IMR-90 (cell line): ENCODE measurements around the gene CRIP1. TPM values are rescaled to one million over a fixed set of nuclear protein-coding genes. Genes with fewer than 3 reads are reported as not detected.

ENCODE experiments used
- ATAC-seq: fragments of 200-7000 bp; cut with Tn5 transposase; 2 replicates; pipeline ENCODE4 v1.9.1; 2020; ENCODE audit warnings: low read depth, mild to moderate bottlenecking, moderate library complexity
- BruUV-seq: library from RNA; stranded (reverse); fragments of 400-500 nt; replicated peaks from 2 replicates; lab custom pipeline; 2021; lab: Mats Ljungman, UMichigan
- CTCF ChIA-PET: fragments of 300-600 bp; formaldehyde crosslinking; extraction: SDS; loops from one replicate; lab custom pipeline; 2021; ENCODE audit warnings: antibody characterized with exemption; lab: Yijun Ruan, JAX
- POLR2A ChIA-PET: fragments of 300-600 bp; sonication (Branson Sonifier 250); formaldehyde crosslinking; loops from one replicate; lab custom pipeline; 2022; ENCODE audit warnings: antibody characterized with exemption; ENCODE audit not compliant: unreplicated experiment; lab: Charles Lee
- DNase-seq: peaks from one replicate; pipeline ENCODE4 v3.0.0; 2013
- H2AFZ ChIP-seq: replicated peaks from 2 replicates; pipeline ENCODE3; 2013; ENCODE audit warnings: low read length, mild to moderate bottlenecking; ENCODE audit not compliant: poor library complexity
- H2AK5ac ChIP-seq: 2 replicates; pipeline ENCODE4 v1.6.1; 2013; ENCODE audit warnings: low read depth, low read length, inconsistent platforms
- H2AK9ac ChIP-seq: replicated peaks from 2 replicates; pipeline ENCODE3; 2013; ENCODE audit warnings: mild to moderate bottlenecking, low read depth, low read length, moderate library complexity; ENCODE audit not compliant: poor library complexity
- H2BK120ac ChIP-seq: 2 replicates; pipeline ENCODE4 v1.6.1; 2013; ENCODE audit warnings: low read depth, low read length, inconsistent platforms
- H2BK15ac ChIP-seq: 3 replicates; pipeline ENCODE4 v1.6.1; 2013; ENCODE audit warnings: low read depth, low read length, inconsistent platforms
- H2BK20ac ChIP-seq: 2 replicates; pipeline ENCODE4 v1.6.1; 2013; ENCODE audit warnings: low read depth, mild to moderate bottlenecking, inconsistent platforms, low read length, moderate library complexity
- H2BK5ac ChIP-seq: 2 replicates; pipeline ENCODE4 v1.6.1; 2013; ENCODE audit warnings: mild to moderate bottlenecking, low read depth, low read length, inconsistent platforms; ENCODE audit not compliant: poor library complexity, severe bottlenecking
- H3K14ac ChIP-seq: replicated peaks from 2 replicates; pipeline ENCODE4 v1.6.1; 2013; ENCODE audit warnings: low read depth, low read length, inconsistent platforms
- H3K18ac ChIP-seq: 2 replicates; pipeline ENCODE4 v1.6.1; 2013; ENCODE audit warnings: low read depth, low read length, control low read depth
- H3K23ac ChIP-seq: 2 replicates; pipeline ENCODE4 v1.6.1; 2013; ENCODE audit warnings: low read depth, low read length, inconsistent platforms
- H3K27ac ChIP-seq: 2 replicates; pipeline ENCODE4 v1.5.1; 2013; ENCODE audit warnings: mild to moderate bottlenecking, control low read depth, low read length; ENCODE audit not compliant: insufficient read depth
- H3K27me3 ChIP-seq: 2 replicates; pipeline ENCODE4 v1.6.1; 2013; ENCODE audit warnings: low read length; ENCODE audit not compliant: control insufficient read depth, insufficient read depth
- H3K36me3 ChIP-seq: 2 replicates; pipeline ENCODE4 v1.6.1; 2013; ENCODE audit warnings: low read length, mixed read lengths; ENCODE audit not compliant: control insufficient read depth, insufficient read depth
- H3K4ac ChIP-seq: 2 replicates; pipeline ENCODE4 v1.6.1; 2013; ENCODE audit warnings: low read depth, low read length, inconsistent platforms
- H3K4me1 ChIP-seq: 2 replicates; pipeline ENCODE4 v1.6.1; 2013; ENCODE audit warnings: low read length, mixed read lengths; ENCODE audit not compliant: control insufficient read depth, insufficient read depth
- H3K4me2 ChIP-seq: 2 replicates; pipeline ENCODE4 v1.6.1; 2013; ENCODE audit warnings: low read depth, mild to moderate bottlenecking, control low read depth, low read length, moderate library complexity
- H3K4me3 ChIP-seq: 2 replicates; pipeline ENCODE4 v1.5.1; 2013; ENCODE audit warnings: low read depth, mild to moderate bottlenecking, control low read depth, low read length, moderate library complexity; ENCODE audit not compliant: insufficient read depth
- H3K56ac ChIP-seq: 2 replicates; pipeline ENCODE4 v1.6.1; 2013; ENCODE audit warnings: low read length, inconsistent platforms; ENCODE audit not compliant: insufficient read depth; ENCODE audit errors: extremely low read depth
- H3K79me1 ChIP-seq, 2 experiments: 2 replicates each; pipeline ENCODE4 v1.6.1; 2013; ENCODE audit warnings: low read length in 2 of 2, inconsistent platforms in 1 of 2, low read depth in 1 of 2
- H3K9ac ChIP-seq: 2 replicates; pipeline ENCODE4 v1.6.1; 2013; ENCODE audit warnings: low read depth, low read length, control low read depth
- H3K9me1 ChIP-seq: 2 replicates; pipeline ENCODE4 v1.6.1; 2013; ENCODE audit warnings: low read length, inconsistent platforms; ENCODE audit not compliant: insufficient read depth
- H3K9me3 ChIP-seq: 2 replicates; pipeline ENCODE4 v1.6.1; 2013; ENCODE audit warnings: low read length; ENCODE audit not compliant: control insufficient read depth, insufficient read depth
- H4K20me1 ChIP-seq: 2 replicates; pipeline ENCODE4 v1.6.1; 2013; ENCODE audit warnings: low read length, inconsistent platforms; ENCODE audit not compliant: insufficient read depth
- H4K5ac ChIP-seq: 2 replicates; pipeline ENCODE4 v1.6.1; 2013; ENCODE audit warnings: mild to moderate bottlenecking, low read depth, low read length, control low read depth
- H4K8ac ChIP-seq, 2 experiments: 2 replicates each; pipeline ENCODE4 v1.6.1; 2013; ENCODE audit warnings: low read depth in 2 of 2, low read length in 2 of 2, control low read depth in 1 of 2, inconsistent platforms in 1 of 2
- H4K91ac ChIP-seq: 2 replicates; pipeline ENCODE4 v1.6.1; 2013; ENCODE audit warnings: low read depth, low read length, inconsistent platforms; ENCODE audit not compliant: insufficient read depth
- CEBPB ChIP-seq: IDR thresholded peaks from 2 replicates; pipeline ENCODE4 v1.6.1; 2012; ENCODE audit warnings: low read depth, low read length, improper control_type of control experiment
- CHD1 ChIP-seq: IDR thresholded peaks from 2 replicates; pipeline ENCODE4 v1.6.1; 2012; ENCODE audit warnings: low read depth, low read length, improper control_type of control experiment
- MAFK ChIP-seq: IDR thresholded peaks from 2 replicates; pipeline ENCODE4 v1.6.1; 2012; ENCODE audit warnings: low read depth, low read length, improper control_type of control experiment
- MAZ ChIP-seq: IDR thresholded peaks from 2 replicates; pipeline ENCODE4 v1.6.1; 2012; ENCODE audit warnings: low read depth, mild to moderate bottlenecking, low read length, improper control_type of control experiment, moderate library complexity, borderline replicate concordance
- MXI1 ChIP-seq: IDR thresholded peaks from 2 replicates; pipeline ENCODE4 v1.6.1; 2012; ENCODE audit warnings: low read depth, mild to moderate bottlenecking, low read length, moderate library complexity, borderline replicate concordance
- NFE2L2 ChIP-seq: fragments of 150-350 bp; IDR thresholded peaks from 2 replicates; pipeline ENCODE4 v1.6.1; 2016; ENCODE audit warnings: low read depth, mild to moderate bottlenecking, low read length
- POLR2A ChIP-seq: IDR thresholded peaks from 2 replicates; pipeline ENCODE4 v1.6.1; 2012; ENCODE audit warnings: mild to moderate bottlenecking, low read depth, low read length
- RAD21 ChIP-seq: IDR thresholded peaks from 2 replicates; pipeline ENCODE4 v1.6.1; 2012; ENCODE audit warnings: low read length, improper control_type of control experiment
- RCOR1 ChIP-seq: IDR thresholded peaks from 2 replicates; pipeline ENCODE4 v1.6.1; 2012; ENCODE audit warnings: mild to moderate bottlenecking, low read length, improper control_type of control experiment; ENCODE audit not compliant: insufficient replicate concordance
- RFX5 ChIP-seq: IDR thresholded peaks from 2 replicates; pipeline ENCODE4 v1.8.0; 2012; ENCODE audit warnings: low read depth, mild to moderate bottlenecking, low read length, moderate library complexity
- WGBS, 2 experiments: methylation state at CpG; one replicate each; pipeline versions ENCODE4 v1.1.5 to v1.1.7; 2013; ENCODE audit warnings: missing lambda C conversion rate in 2 of 2; ENCODE audit not compliant: insufficient read length in 1 of 2; ENCODE audit errors: extremely low coverage in 2 of 2; 5-methylcytosine and 5-hydroxymethylcytosine counted together
- dilution Hi-C: fragments of 300-500 bp; cut with HindIII; formaldehyde crosslinking; loops from one replicate; pipeline ENCODE4 v1.14.3; 2018; ENCODE audit warnings: low sequenced_read_pairs; ENCODE audit not compliant: unreplicated experiment
- in situ Hi-C: fragments of 300-500 bp; cut with MboI; formaldehyde crosslinking; loops from 3 replicates; pipeline ENCODE4 v1.14.3; 2019; ENCODE audit warnings: low sequenced_read_pairs, inconsistent platforms, mixed read lengths
- intact Hi-C: fragments of 100-400 bp; cut with micrococcal nuclease; formaldehyde crosslinking; loops from 2 replicates; pipeline ENCODE4 v1.10.0; 2022
- polyA plus RNA-seq, 3 experiments: library from polyadenylated mRNA; depleted of rRNA; stranded (reverse); fragments of >200 nt; gene quantifications; 2 replicates each; pipeline ENCODE4 v1.2.3, GENCODE V29; 2012; ENCODE audit warnings: low replicate concordance in 1 of 3
- total RNA-seq: library from RNA; depleted of rRNA; stranded (reverse); fragments of >200 nt; gene quantifications from 2 replicates; pipeline ENCODE4 v1.2.3, GENCODE V29; 2012
- TF ChIP-seq, protein P1 (sequence below): conservative IDR thresholded peaks from 2 replicates; pipeline ENCODE4 v1.5.1; 2012; ENCODE audit warnings: mild to moderate bottlenecking, low read depth, low read length, improper control_type of control experiment
- TF ChIP-seq, protein P2 (sequence below): fragments of 150-350 bp; IDR thresholded peaks from 2 replicates; pipeline ENCODE4 v1.6.1; 2017; ENCODE audit warnings: mild to moderate bottlenecking, antibody characterized with exemption, low read length, low read depth

The CRIP1 gene
- total and polyA plus RNA-seq, 2 of the 4 experiments (the other 2 are of a cell fraction), result 0.21 TPM; not detected in 1

DNA sequence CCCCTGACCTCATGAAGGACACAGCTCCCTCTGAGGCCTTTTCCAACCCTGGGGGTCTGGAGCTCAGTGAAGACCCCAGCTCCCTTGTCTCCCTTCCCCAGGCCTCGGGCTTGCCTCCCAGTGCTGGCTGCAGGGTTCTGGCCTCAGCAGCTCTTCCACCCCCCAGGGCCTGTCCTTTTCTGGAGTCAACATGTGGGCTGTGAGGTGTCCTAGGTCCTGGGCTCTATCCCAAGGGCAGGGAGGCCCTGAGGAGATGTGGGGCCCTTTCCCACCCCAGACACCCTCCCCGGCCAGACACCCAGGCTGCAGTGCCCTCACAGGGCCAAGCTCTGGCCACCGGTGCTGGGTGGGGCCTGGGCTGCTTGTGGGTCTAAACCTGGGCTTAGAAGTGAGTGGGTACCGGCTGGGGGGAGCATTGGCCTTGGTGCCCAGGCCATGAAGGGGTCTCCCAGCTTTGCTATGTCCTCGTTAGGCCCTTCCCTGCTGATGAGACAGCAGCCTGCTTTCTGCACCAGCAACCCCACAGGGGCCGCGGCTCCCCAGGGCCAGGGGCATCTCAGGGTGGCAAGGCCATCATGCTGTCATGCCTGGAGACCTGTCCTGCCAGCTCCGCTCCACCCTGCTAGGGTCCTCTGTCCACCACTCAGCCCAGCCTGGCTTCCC, 14.7 kb upstream of the CRIP1 start:
- Histone ChIP-seq H3K4ac (no peak overlapping the region), H3K14ac (no peak overlapping the region), H3K18ac (no peak overlapping the region), H2BK120ac (no peak overlapping the region), H4K91ac (no peak overlapping the region), H3K4me2 (no peak overlapping the region), H4K5ac (no peak overlapping the region), H3K27ac (no peak overlapping the region), H3K56ac (no peak overlapping the region), H3K27me3 (no peaks in the 10 kb centered on the region), H3K36me3 (peaks cover 20% of the 10 kb centered on the region), H3K9me3 (no peaks in the 10 kb centered on the region), H2AK9ac (no peak overlapping the region), H3K79me1 (peaks cover 0 to 18% of the 10 kb centered on the region in 2 experiments; a peak in 1 of 4 replicates), H4K8ac (no peak overlapping the region), H3K9ac (no peak overlapping the region), H3K9me1 (no peaks in the 10 kb centered on the region), H3K23ac (no peak overlapping the region), H3K4me1 (peaks cover 15% of the 10 kb centered on the region), H2BK5ac (no peak overlapping the region), H2BK20ac (no peak overlapping the region), H3K4me3 (no peak overlapping the region), H2BK15ac (no peak overlapping the region), H2AK5ac (no peak overlapping the region), H4K20me1 (peaks cover 15% of the 10 kb centered on the region), H2AFZ (no peak overlapping the region)
- no peak for DNase-seq
- ChIA-PET CTCF (no interaction called here), POLR2A (no interaction called here)
- intact Hi-C loops, result no loop called here
- BruUV-seq, result no TSS peak
- dilution Hi-C loops, result no loop called here
- TF ChIP-seq RAD21 (no peak), NFE2L2 (no peak), MAFK (no peak), RFX5 (no peak), RCOR1 (no peak), POLR2A (no peak), CHD1 (no peak), MXI1 (no peak), CEBPB (no peak), MAZ (no peak)
- TF ChIP-seq, protein P1, sequence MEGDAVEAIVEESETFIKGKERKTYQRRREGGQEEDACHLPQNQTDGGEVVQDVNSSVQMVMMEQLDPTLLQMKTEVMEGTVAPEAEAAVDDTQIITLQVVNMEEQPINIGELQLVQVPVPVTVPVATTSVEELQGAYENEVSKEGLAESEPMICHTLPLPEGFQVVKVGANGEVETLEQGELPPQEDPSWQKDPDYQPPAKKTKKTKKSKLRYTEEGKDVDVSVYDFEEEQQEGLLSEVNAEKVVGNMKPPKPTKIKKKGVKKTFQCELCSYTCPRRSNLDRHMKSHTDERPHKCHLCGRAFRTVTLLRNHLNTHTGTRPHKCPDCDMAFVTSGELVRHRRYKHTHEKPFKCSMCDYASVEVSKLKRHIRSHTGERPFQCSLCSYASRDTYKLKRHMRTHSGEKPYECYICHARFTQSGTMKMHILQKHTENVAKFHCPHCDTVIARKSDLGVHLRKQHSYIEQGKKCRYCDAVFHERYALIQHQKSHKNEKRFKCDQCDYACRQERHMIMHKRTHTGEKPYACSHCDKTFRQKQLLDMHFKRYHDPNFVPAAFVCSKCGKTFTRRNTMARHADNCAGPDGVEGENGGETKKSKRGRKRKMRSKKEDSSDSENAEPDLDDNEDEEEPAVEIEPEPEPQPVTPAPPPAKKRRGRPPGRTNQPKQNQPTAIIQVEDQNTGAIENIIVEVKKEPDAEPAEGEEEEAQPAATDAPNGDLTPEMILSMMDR, result no peak
- TF ChIP-seq, protein P2, sequence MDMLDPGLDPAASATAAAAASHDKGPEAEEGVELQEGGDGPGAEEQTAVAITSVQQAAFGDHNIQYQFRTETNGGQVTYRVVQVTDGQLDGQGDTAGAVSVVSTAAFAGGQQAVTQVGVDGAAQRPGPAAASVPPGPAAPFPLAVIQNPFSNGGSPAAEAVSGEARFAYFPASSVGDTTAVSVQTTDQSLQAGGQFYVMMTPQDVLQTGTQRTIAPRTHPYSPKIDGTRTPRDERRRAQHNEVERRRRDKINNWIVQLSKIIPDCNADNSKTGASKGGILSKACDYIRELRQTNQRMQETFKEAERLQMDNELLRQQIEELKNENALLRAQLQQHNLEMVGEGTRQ, result no peak
- ATAC-seq, result no peak
- WGBS, 2 experiments, result 96% methylated on average over 4 of the region's 8 CpGs; no CpG with 5 or more reads in 1 of the 2 experiments
- in situ Hi-C loops, result no loop called here
